HEK293 (cell line): Measurements from ENCODE around the gene DDX46.
A peak's percentile ranks its signal among the peaks of the same experiment; 100 is the strongest.

Experiments
- CTCF ChIA-PET: fragments of 350-600 bp; formaldehyde crosslinking; extraction: SDS; loops from one replicate; lab custom pipeline; 2021; ENCODE audit warnings: antibody characterized with exemption; lab: Yijun Ruan, JAX
- POLR2A ChIA-PET: fragments of 300-600 bp; formaldehyde crosslinking; extraction: SDS; loops from one replicate; lab custom pipeline; 2020; ENCODE audit warnings: antibody characterized with exemption, inconsistent platforms; lab: Yijun Ruan, JAX
- H3K27ac ChIP-seq: fragments of 200-500 bp; sonication (Bioruptor generic); 2 replicates; pipeline ENCODE4 v1.5.1; 2014; ENCODE audit warnings: low read depth, low read length, control low read depth, inconsistent platforms; ENCODE audit errors: extremely low read depth
- H3K36me3 ChIP-seq, 2 experiments: fragments of 200-500 bp in 1 of 2; sonication (Bioruptor generic) in 1 of 2; 1 replicate in 1 of 2; 2 replicates in 1 of 2; pipeline ENCODE4 v1.5.1; 2014 to 2017; ENCODE audit warnings: inconsistent platforms in 2 of 2, low read length in 2 of 2; ENCODE audit not compliant: control insufficient read depth in 2 of 2, insufficient read depth in 1 of 2
- H3K4me1 ChIP-seq: fragments of 200-500 bp; sonication (Bioruptor generic); 2 replicates; pipeline ENCODE4 v1.5.1; 2014; ENCODE audit warnings: mild to moderate bottlenecking, low read length, inconsistent platforms; ENCODE audit not compliant: control insufficient read depth, insufficient read depth
- H3K4me3 ChIP-seq: 2 replicates; pipeline ENCODE4 v1.5.1; 2011; ENCODE audit warnings: low read depth, mild to moderate bottlenecking, control low read depth, low read length, moderate library complexity
- H3K9me3 ChIP-seq: fragments of 200-500 bp; sonication (Bioruptor generic); 2 replicates; pipeline ENCODE4 v1.5.1; 2014; ENCODE audit warnings: low read depth, low read length, inconsistent platforms; ENCODE audit not compliant: control insufficient read depth, insufficient read depth
- AEBP2 ChIP-seq: fragments of 450-650 bp; formaldehyde crosslinking; IDR thresholded peaks from 2 replicates; pipeline ENCODE4 v1.5.1; 2016; ENCODE audit warnings: missing biosample characterization, missing genetic modification characterization, borderline replicate concordance
- CTCF ChIP-seq: fragments of 450-650 bp; formaldehyde crosslinking; IDR thresholded peaks from 2 replicates; pipeline ENCODE4 v1.5.1; 2016; ENCODE audit warnings: missing biosample characterization, missing genetic modification characterization
- EGR2 ChIP-seq: fragments of 450-650 bp; formaldehyde crosslinking; IDR thresholded peaks from 2 replicates; pipeline ENCODE4 v1.5.1; 2016; ENCODE audit warnings: low read depth, missing biosample characterization, missing genetic modification characterization
- PBX3 ChIP-seq: sonication (generic); formaldehyde crosslinking; IDR thresholded peaks from 2 replicates; pipeline ENCODE4 v1.8.1; 2022; ENCODE audit warnings: mild to moderate bottlenecking, moderate library complexity, missing genetic modification reagents
- PRDM1 ChIP-seq: fragments of 450-650 bp; formaldehyde crosslinking; IDR thresholded peaks from 2 replicates; pipeline ENCODE4; 2016; ENCODE audit warnings: missing biosample characterization, missing genetic modification characterization
- REST ChIP-seq: fragments of 450-650 bp; formaldehyde crosslinking; IDR thresholded peaks from 2 replicates; pipeline ENCODE4 v1.5.1; 2016; ENCODE audit warnings: missing biosample characterization, missing genetic modification characterization
- SP2 ChIP-seq: fragments of 450-650 bp; formaldehyde crosslinking; IDR thresholded peaks from 2 replicates; pipeline ENCODE4 v1.5.1; 2016; ENCODE audit warnings: missing biosample characterization, missing genetic modification characterization
- ZBTB1 ChIP-seq: fragments of 450-650 bp; formaldehyde crosslinking; IDR thresholded peaks from 2 replicates; pipeline ENCODE4 v1.5.1; 2016; ENCODE audit warnings: missing biosample characterization, missing genetic modification characterization
- ZBTB10 ChIP-seq: fragments of 450-650 bp; formaldehyde crosslinking; IDR thresholded peaks from 2 replicates; pipeline ENCODE4 v1.5.1; 2016; ENCODE audit warnings: missing biosample characterization, missing genetic modification characterization
- ZBTB8A ChIP-seq: fragments of 450-650 bp; formaldehyde crosslinking; IDR thresholded peaks from 2 replicates; pipeline ENCODE4 v1.5.1; 2016; ENCODE audit warnings: missing biosample characterization, missing genetic modification characterization
- ZFHX2 ChIP-seq: fragments of 450-650 bp; formaldehyde crosslinking; conservative IDR thresholded peaks from 2 replicates; pipeline ENCODE4 v1.5.1; 2016; ENCODE audit warnings: missing biosample characterization, missing genetic modification characterization
- ZFP37 ChIP-seq: fragments of 450-650 bp; formaldehyde crosslinking; IDR thresholded peaks from 2 replicates; pipeline ENCODE4 v1.5.1; 2016; ENCODE audit warnings: missing biosample characterization, missing genetic modification characterization
- ZNF24 ChIP-seq: fragments of 450-650 bp; formaldehyde crosslinking; IDR thresholded peaks from 2 replicates; pipeline ENCODE4 v1.5.1; 2016; ENCODE audit warnings: missing biosample characterization, missing genetic modification characterization
- ZNF366 ChIP-seq: fragments of 450-650 bp; formaldehyde crosslinking; conservative IDR thresholded peaks from 2 replicates; pipeline ENCODE4 v1.5.1; 2016; ENCODE audit warnings: missing biosample characterization, missing genetic modification characterization
- ZNF394 ChIP-seq: fragments of 450-650 bp; formaldehyde crosslinking; IDR thresholded peaks from 2 replicates; pipeline ENCODE4 v1.5.1; 2016; ENCODE audit warnings: missing biosample characterization, missing genetic modification characterization, mild to moderate bottlenecking, moderate library complexity, borderline replicate concordance
- ZNF501 ChIP-seq: fragments of 450-650 bp; formaldehyde crosslinking; IDR thresholded peaks from 2 replicates; pipeline ENCODE4 v1.5.1; 2016; ENCODE audit warnings: missing biosample characterization, missing genetic modification characterization
- ZNF629 ChIP-seq: fragments of 450-650 bp; formaldehyde crosslinking; IDR thresholded peaks from 2 replicates; pipeline ENCODE4 v1.5.1; 2017; ENCODE audit warnings: missing biosample characterization, missing genetic modification characterization
- ZNF660 ChIP-seq: fragments of 450-650 bp; IDR thresholded peaks from 2 replicates; pipeline ENCODE4 v1.5.1; 2018; ENCODE audit warnings: missing biosample characterization, mild to moderate bottlenecking, missing genetic modification characterization
- ZNF785 ChIP-seq: fragments of 450-650 bp; formaldehyde crosslinking; IDR thresholded peaks from 2 replicates; pipeline ENCODE4 v1.5.1; 2016; ENCODE audit warnings: missing biosample characterization, missing genetic modification characterization
- ZSCAN23 ChIP-seq: fragments of 450-650 bp; formaldehyde crosslinking; IDR thresholded peaks from 2 replicates; pipeline ENCODE4 v1.5.1; 2016; ENCODE audit warnings: missing biosample characterization, missing genetic modification characterization
- ZSCAN4 ChIP-seq: fragments of 450-650 bp; formaldehyde crosslinking; IDR thresholded peaks from 2 replicates; pipeline ENCODE4 v1.5.1; 2017; ENCODE audit warnings: missing biosample characterization, missing genetic modification characterization

DDX46 gene

GRCh38 chr5:134738133-134738962 is 20.2 kb upstream of the DDX46 start, which contains the start of gene CAMLG (continued):
- TF ChIP-seq ZSCAN4 (tag by site-specific recombination) (no peak), PBX3 (CRISPR knock-in tag) (0 out of 2 replicates have a peak, but pooled peaks have one; percentile 44), AEBP2 (no peak), ZNF394 (tag by site-specific recombination) (peak; percentile 76; the same call in 1 of the 2 replicates)

- CTCF ChIA-PET, result interaction anchor here (0.7 to 2.2 kb wide), 14 partner anchors 10 to 1815 kb away, joined by 3 to 15 read pairs (median 4); partner anchors contain the start of gene DDX46
- no peak for TF ChIP-seq ZNF24 (tag by site-specific recombination)
- TF ChIP-seq CTCF, result peak; percentile 73; the same call in 1 of the 2 replicates
- TF ChIP-seq ZSCAN23 (tag by site-specific recombination), result no peak
- TF ChIP-seq ZNF501 (tag by site-specific recombination), result peak; percentile 36; the same call in 1 of the 2 replicates
- peak; percentile 95 for TF ChIP-seq PRDM1 (tag by site-specific recombination)
- peak; percentile 75; the same call in 1 of the 2 replicates for TF ChIP-seq ZBTB10 (tag by site-specific recombination)
- TF ChIP-seq ZBTB1 (tag by site-specific recombination), result no peak
- peak; percentile 32; the same call in 1 of the 2 replicates for TF ChIP-seq SP2 (tag by site-specific recombination)
- 0 out of 2 replicates have a peak, but pooled peaks have one; percentile 8 for TF ChIP-seq ZFP37 (tag by site-specific recombination)
- 0 out of 2 replicates have a peak, but pooled peaks have one; percentile 4 for TF ChIP-seq ZBTB8A (tag by site-specific recombination)
- peak; percentile 56 for TF ChIP-seq ZNF366 (tag by site-specific recombination)
- peak; percentile 83 for TF ChIP-seq EGR2
- TF ChIP-seq ZFHX2 (tag by site-specific recombination), result peak; percentile 78
- TF ChIP-seq ZNF660 (tag by site-specific recombination), result 0 out of 2 replicates have a peak, but pooled peaks have one; percentile 53
- peak; percentile 23 for TF ChIP-seq REST (tag by site-specific recombination)
- no peak for TF ChIP-seq ZNF785
- peak; percentile 30; the same call in 1 of the 2 replicates for TF ChIP-seq ZNF629
These were observed 19.5 kb upstream of the DDX46 start for GRCh38 chr5:134738963-134739661.

More at GRCh38 chr5:134738963-134739661, 19.5 kb upstream of the DDX46 start:
- POLR2A ChIA-PET, result interaction anchor here (1.0 to 2.5 kb wide), 5 partner anchors 11 to 165 kb away, joined by 3 to 25 read pairs (median 8); partner anchors contain the start of genes C5orf24, DDX46, PCBD2 and SEC24A
- no peaks in the 10 kb centered on the region for H3K9me3 ChIP-seq
- H3K27ac ChIP-seq, result peak overlapping the region; percentile 54; the same call in 1 of the 2 replicates
- H3K4me1 ChIP-seq, result peaks cover 10% of the 10 kb centered on the region
- peaks cover 21 to 28% of the 10 kb centered on the region in 2 experiments for H3K36me3 ChIP-seq
- H3K4me3 ChIP-seq, result peak overlapping the region; percentile 84
